ENCODE results near the gene P2RY2. TPM values are rescaled to one million over a fixed set of nuclear protein-coding genes. Genes with fewer than 3 reads are reported as not detected.

Gene P2RY2
- total and polyA plus RNA-seq, 10 of the 15 experiments (the other 5 are each of a cell fraction or from before 2014, with no cell fraction given): 0.03 to 0.23 (median 0.17) TPM; not detected in 7

GRCh38 chr11:73244589-73245240 is 26.6 kb downstream of the P2RY2 start:
- 80% methylated on average over 2 of the region's 4 CpGs for WGBS (ENCODE audit: insufficient coverage, insufficient replicate concordance, low lambda C conversion rate, missing lambda C conversion rate)
- no peaks in the 10 kb centered on the region for H4K20me1 ChIP-seq (ENCODE audit: control insufficient read depth, insufficient read depth)
- no peaks in the 10 kb centered on the region for H3K27me3 ChIP-seq (replicated peaks in 1 of 2; ENCODE audit: control insufficient read depth in 2 of 2, insufficient read depth in 2 of 2, low read length in 1 of 2)
- no peak for ATAC-seq
- no peak for FAIRE-seq
- no peak overlapping the region for H3K9ac ChIP-seq (ENCODE audit: control insufficient read depth, insufficient read depth, low read length)
- CTCF ChIA-PET: interaction anchor here (0.6 to 8.3 kb wide), 11 partner anchors 9 to 561 kb away, joined by 3 to 96 read pairs (median 4); no protein-coding TSS in a partner anchor
- H3K79me2 ChIP-seq (ENCODE audit: control insufficient read depth, insufficient read depth, low read length): no peaks in the 10 kb centered on the region
- no peaks in the 10 kb centered on the region for H3K9me3 ChIP-seq (replicated peaks; ENCODE audit: control insufficient read depth, insufficient read depth, low read length)
- peaks cover 18% of the 10 kb centered on the region for H3K4me1 ChIP-seq (ENCODE audit: control insufficient read depth, insufficient read depth, low read length)
- in situ Hi-C loops (cut with MboI): loop anchor here (5.0 kb wide), 1 partner anchor 417 kb away; no protein-coding TSS in a partner anchor
- H3K36me3 ChIP-seq (ENCODE audit: control insufficient read depth in 2 of 2, insufficient read depth in 2 of 2, low read length in 1 of 2): no peaks in the 10 kb centered on the region
- no peak overlapping the region for H3K4me3 ChIP-seq
- SMC1A ChIA-PET (ENCODE audit: uncharacterized antibody, unreplicated experiment): interaction anchor here (0.6 to 2.4 kb wide), 10 partner anchors 10 to 91 kb away, joined by 3 to 10 read pairs (median 4); no protein-coding TSS in a partner anchor
- H3K4me2 ChIP-seq (ENCODE audit: control insufficient read depth, insufficient read depth): no peak overlapping the region
- H3K27ac ChIP-seq (ENCODE audit: control insufficient read depth, insufficient read depth): no peak overlapping the region
- RAD21 ChIA-PET (ENCODE audit: unreplicated experiment): interaction anchor here (0.7 to 1.5 kb wide), 7 partner anchors 8 to 387 kb away, joined by 3 to 7 read pairs (median 3); no protein-coding TSS in a partner anchor
- H2AFZ ChIP-seq (ENCODE audit: control insufficient read depth, low read depth, low read length): no peak overlapping the region
- BruUV-seq (replicated peaks): no TSS peak
- POLR2A ChIA-PET: interaction anchor here (0.6 to 1.1 kb wide), 6 partner anchors 32 to 1061 kb away, joined by 3 to 10 read pairs (median 4); no protein-coding TSS in a partner anchor
- no peak for DNase-seq (ENCODE audit: low read depth, low spot score)
- intact Hi-C loops (cut with micrococcal nuclease; ENCODE audit: unreplicated experiment): no loop called here
- TF ChIP-seq MYC (IDR thresholded peaks at IDR 0.05; ENCODE audit: insufficient read depth, insufficient read length, insufficient replicate concordance, low read length, severe bottlenecking) (no peak), EED (IDR thresholded peaks at IDR 0.05; ENCODE audit: low read depth) (no peak), SP1 (IDR thresholded peaks at IDR 0.05; ENCODE audit: low read depth, low read length) (no peak), CTCF (IDR thresholded peaks at IDR 0.05 in 2 of 3, conservative IDR thresholded peaks at IDR 0.05 in 1 of 3; ENCODE audit: control insufficient read depth in 2 of 3, extremely low read depth in 1 of 3, insufficient read depth in 1 of 3, low read depth in 3 of 3, low read length in 3 of 3) (no peak), STAT3 (IDR thresholded peaks at IDR 0.05; ENCODE audit: low read depth, low read length) (no peak), DPF2 (IDR thresholded peaks at IDR 0.05) (no peak), TAF1 (IDR thresholded peaks at IDR 0.05; ENCODE audit: borderline replicate concordance, low read depth, low read length) (no peak), STAT1 (conservative IDR thresholded peaks at IDR 0.05) (no peak), RBBP5 (conservative IDR thresholded peaks at IDR 0.05) (no peak), HDAC2 (IDR thresholded peaks at IDR 0.05) (no peak), TCF3 (IDR thresholded peaks at IDR 0.05; ENCODE audit: borderline replicate concordance, insufficient read depth, low read depth, low read length) (no peak), SMARCA5 (IDR thresholded peaks at IDR 0.05) (no peak), SREBF2 (IDR thresholded peaks at IDR 0.05; ENCODE audit: low read length) (no peak), ELK1 (IDR thresholded peaks at IDR 0.05; ENCODE audit: low read depth, low read length) (no peak)
- TF ChIP-seq, protein P1, sequence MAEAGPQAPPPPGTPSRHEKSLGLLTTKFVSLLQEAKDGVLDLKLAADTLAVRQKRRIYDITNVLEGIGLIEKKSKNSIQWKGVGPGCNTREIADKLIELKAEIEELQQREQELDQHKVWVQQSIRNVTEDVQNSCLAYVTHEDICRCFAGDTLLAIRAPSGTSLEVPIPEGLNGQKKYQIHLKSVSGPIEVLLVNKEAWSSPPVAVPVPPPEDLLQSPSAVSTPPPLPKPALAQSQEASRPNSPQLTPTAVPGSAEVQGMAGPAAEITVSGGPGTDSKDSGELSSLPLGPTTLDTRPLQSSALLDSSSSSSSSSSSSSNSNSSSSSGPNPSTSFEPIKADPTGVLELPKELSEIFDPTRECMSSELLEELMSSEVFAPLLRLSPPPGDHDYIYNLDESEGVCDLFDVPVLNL (IDR thresholded peaks at IDR 0.05; ENCODE audit: low read depth, low read length): no peak
- TF ChIP-seq, protein P2, sequence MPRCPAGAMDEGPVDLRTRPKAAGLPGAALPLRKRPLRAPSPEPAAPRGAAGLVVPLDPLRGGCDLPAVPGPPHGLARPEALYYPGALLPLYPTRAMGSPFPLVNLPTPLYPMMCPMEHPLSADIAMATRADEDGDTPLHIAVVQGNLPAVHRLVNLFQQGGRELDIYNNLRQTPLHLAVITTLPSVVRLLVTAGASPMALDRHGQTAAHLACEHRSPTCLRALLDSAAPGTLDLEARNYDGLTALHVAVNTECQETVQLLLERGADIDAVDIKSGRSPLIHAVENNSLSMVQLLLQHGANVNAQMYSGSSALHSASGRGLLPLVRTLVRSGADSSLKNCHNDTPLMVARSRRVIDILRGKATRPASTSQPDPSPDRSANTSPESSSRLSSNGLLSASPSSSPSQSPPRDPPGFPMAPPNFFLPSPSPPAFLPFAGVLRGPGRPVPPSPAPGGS (IDR thresholded peaks at IDR 0.05; ENCODE audit: borderline replicate concordance, insufficient read depth, low read depth, low read length, poor library complexity, severe bottlenecking): no peak
- TF ChIP-seq, protein P3, sequence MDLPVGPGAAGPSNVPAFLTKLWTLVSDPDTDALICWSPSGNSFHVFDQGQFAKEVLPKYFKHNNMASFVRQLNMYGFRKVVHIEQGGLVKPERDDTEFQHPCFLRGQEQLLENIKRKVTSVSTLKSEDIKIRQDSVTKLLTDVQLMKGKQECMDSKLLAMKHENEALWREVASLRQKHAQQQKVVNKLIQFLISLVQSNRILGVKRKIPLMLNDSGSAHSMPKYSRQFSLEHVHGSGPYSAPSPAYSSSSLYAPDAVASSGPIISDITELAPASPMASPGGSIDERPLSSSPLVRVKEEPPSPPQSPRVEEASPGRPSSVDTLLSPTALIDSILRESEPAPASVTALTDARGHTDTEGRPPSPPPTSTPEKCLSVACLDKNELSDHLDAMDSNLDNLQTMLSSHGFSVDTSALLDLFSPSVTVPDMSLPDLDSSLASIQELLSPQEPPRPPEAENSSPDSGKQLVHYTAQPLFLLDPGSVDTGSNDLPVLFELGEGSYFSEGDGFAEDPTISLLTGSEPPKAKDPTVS (IDR thresholded peaks at IDR 0.05; ENCODE audit: low read depth, low read length): no peak

Measured in GM12878 (cell line).